ENCODE data around the gene DNAJC30. TPM values are rescaled to one million over a fixed set of nuclear protein-coding genes. Genes with fewer than 3 reads are reported as not detected.

Gene DNAJC30
- total and polyA plus RNA-seq, 2 of the 8 experiments (the other 6 are each of a cell fraction or from before 2014, with no cell fraction given) = 6.1 to 6.3 TPM

DNA sequence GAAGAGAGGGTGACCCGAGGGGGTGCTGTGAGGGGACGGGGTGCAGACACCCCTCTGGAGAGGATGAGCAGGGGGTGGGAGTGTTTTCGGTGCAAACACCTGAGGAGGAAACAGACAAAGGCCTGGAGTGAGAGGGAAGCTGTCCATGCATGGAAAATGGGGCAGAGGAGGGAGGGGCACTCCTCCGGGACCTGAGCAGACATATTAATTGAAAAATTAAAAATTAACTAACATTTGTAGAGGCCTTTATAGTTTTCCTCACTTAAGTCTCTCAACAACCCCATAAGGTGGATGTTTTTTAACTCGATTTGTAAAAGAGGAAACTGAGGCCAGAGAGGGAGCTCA is 14.4 kb downstream of the DNAJC30 start (continued):
- TF ChIP-seq NRF1 (IDR thresholded peaks at IDR 0.05; ENCODE audit: low read depth, low read length) (no peak), KDM4A (IDR thresholded peaks at IDR 0.05; ENCODE audit: low read depth, low read length, severe bottlenecking) (no peak), SRF (IDR thresholded peaks at IDR 0.05; ENCODE audit: low read depth, low read length) (no peak), HDAC6 (IDR thresholded peaks at IDR 0.05; ENCODE audit: low read depth, low read length) (no peak), SIRT6 (IDR thresholded peaks at IDR 0.05; ENCODE audit: low read length) (no peak), FOSL1 (IDR thresholded peaks at IDR 0.05; ENCODE audit: insufficient read depth, low read depth, low read length) (no peak), SP1 (IDR thresholded peaks at IDR 0.05; ENCODE audit: low read depth, low read length) (no peak)
- TF ChIP-seq, protein P1, sequence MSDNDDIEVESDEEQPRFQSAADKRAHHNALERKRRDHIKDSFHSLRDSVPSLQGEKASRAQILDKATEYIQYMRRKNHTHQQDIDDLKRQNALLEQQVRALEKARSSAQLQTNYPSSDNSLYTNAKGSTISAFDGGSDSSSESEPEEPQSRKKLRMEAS (IDR thresholded peaks at IDR 0.05) = no peak
